ENCODE data around the gene INVS. TPM values are rescaled to one million over a fixed set of nuclear protein-coding genes. Genes with fewer than 3 reads are reported as not detected.

The INVS gene
- total and polyA plus RNA-seq, 2 donors (not counting 1 experiment from before 2014, with no cell fraction given), result 13.9 to 37.0 TPM

DNA sequence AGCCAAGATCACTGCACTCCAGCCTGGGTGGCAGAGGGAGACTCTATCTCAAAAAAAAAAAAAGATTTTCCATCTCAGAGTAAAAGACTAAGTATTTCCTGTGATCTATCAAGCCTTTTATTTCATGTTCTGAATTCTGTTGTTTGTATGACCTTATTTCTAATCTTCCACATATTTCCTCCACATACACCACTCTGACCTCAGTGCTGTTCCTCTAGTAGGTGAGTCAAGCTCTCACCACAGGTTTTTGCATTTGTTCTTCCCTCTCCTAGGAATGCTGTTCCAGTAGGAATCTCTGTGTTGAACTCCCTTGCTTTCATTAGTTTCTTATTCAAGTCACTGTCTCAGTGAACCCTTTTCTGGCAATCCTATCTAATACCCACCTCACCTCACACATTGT is 68.1 kb downstream of the INVS start:
- ChIA-PET CTCF (no interaction called here), POLR2A (no interaction called here)
- no peaks in the 10 kb centered on the region for H3K36me3 ChIP-seq (replicated peaks in 1 of 2; ENCODE audit: control extremely low read depth in 1 of 2, control insufficient read depth in 1 of 2, extremely low read depth in 1 of 2, insufficient read depth in 2 of 2, low read length in 1 of 2)
- no peak for DNase-seq
- Mint-ChIP-seq H3K27me3 (no peaks in the 10 kb centered on the region), H3K9me3 (ENCODE audit: insufficient read depth) (no peaks in the 10 kb centered on the region), H3K4me1 (no peaks in the 10 kb centered on the region), H3K27ac (no peak overlapping the region), H3K4me3 (no peak overlapping the region)
- H2AFZ ChIP-seq (ENCODE audit: insufficient read depth, low read depth, low read length, poor library complexity, severe bottlenecking), result no peak overlapping the region
- H4K20me1 ChIP-seq (ENCODE audit: control insufficient read depth, insufficient read depth, low read length, poor library complexity, severe bottlenecking), result no peaks in the 10 kb centered on the region
- H3K4me1 ChIP-seq (ENCODE audit: control insufficient read depth in 2 of 2, insufficient read depth in 2 of 2, low read length in 2 of 2), result no peaks in the 10 kb centered on the region
- H3K9ac ChIP-seq (ENCODE audit: low read length), result no peak overlapping the region
- intact Hi-C loops (cut with micrococcal nuclease), result no loop called here
- ATAC-seq (ENCODE audit: low read depth), result no peak
- no peak overlapping the region for H3K27ac ChIP-seq (ENCODE audit: low read length in 2 of 2)
- TF ChIP-seq EZH2 (IDR thresholded peaks at IDR 0.05; ENCODE audit: borderline replicate concordance, insufficient read depth, low read depth, low read length, poor library complexity, severe bottlenecking) (no peak), CTCF (IDR thresholded peaks at IDR 0.05) (no peak)
- no peak overlapping the region for H3K4me3 ChIP-seq (ENCODE audit: control extremely low read depth in 1 of 5, extremely low read depth in 1 of 5, insufficient read depth in 1 of 5, low read depth in 2 of 5, low read length in 4 of 5)
- H3K27me3 ChIP-seq (replicated peaks in 1 of 4; ENCODE audit: control extremely low read depth in 1 of 4, control insufficient read depth in 3 of 4, insufficient read depth in 4 of 4, low read length in 3 of 4), result no peaks in the 10 kb centered on the region
- no peaks in the 10 kb centered on the region for H3K79me2 ChIP-seq (ENCODE audit: control insufficient read depth, insufficient read depth, low read length)
- H3K9me3 ChIP-seq (ENCODE audit: control extremely low read depth in 1 of 3, control insufficient read depth in 2 of 3, insufficient read depth in 1 of 3, low read length in 2 of 3), result no peaks in the 10 kb centered on the region
- no peak overlapping the region for H3K4me2 ChIP-seq (replicated peaks; ENCODE audit: low read depth, low read length, poor library complexity, severe bottlenecking)

DNA sequence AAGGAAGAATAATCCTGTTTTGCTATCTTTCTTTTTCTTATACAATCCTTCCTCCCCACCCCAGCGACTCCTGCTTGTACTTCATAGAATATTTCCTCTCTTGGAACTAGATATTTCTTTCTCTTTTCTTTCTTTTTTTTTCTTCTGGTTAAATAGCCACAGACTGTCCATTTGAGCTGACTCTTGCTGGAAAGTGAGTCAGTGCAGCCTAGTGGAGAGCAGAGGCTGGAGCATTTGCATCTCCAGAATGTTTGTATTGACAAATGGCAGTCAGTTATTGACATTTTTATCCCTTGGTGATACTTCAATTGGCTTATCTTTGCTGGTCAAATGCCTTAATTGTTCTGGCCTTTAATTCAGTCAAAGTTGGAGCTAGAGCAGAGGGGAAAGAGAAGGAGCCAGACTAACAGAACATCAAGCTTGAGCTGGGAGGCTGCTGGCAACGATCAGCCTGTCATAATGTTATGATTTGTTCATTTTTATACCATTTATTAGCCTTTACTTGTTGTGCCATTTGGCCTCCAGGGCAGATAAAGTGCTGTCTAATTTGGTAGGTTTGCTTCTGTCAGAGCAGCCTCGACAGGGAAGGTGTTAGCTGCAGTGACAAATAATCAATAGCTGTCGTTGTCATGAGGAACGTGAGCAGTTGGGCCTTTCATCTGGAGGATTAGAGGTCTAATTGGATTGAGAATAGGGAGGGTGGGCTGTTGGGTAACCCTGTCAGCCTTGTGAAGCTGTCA is 69.0 kb downstream of the INVS start:
- no peak for DNase-seq

More for the DNA sequence above, 69.0 kb downstream of the INVS start:
- Mint-ChIP-seq H3K4me3 (no peak overlapping the region), H3K9me3 (ENCODE audit: insufficient read depth) (no peaks in the 10 kb centered on the region), H3K27me3 (no peaks in the 10 kb centered on the region), H3K27ac (no peak overlapping the region), H3K4me1 (no peaks in the 10 kb centered on the region)
- H3K4me2 ChIP-seq (replicated peaks; ENCODE audit: low read depth, low read length, poor library complexity, severe bottlenecking), result no peak overlapping the region
- H4K20me1 ChIP-seq (ENCODE audit: control insufficient read depth, insufficient read depth, low read length, poor library complexity, severe bottlenecking), result no peaks in the 10 kb centered on the region
- H3K4me1 ChIP-seq (ENCODE audit: control insufficient read depth in 2 of 2, insufficient read depth in 2 of 2, low read length in 2 of 2), result no peaks in the 10 kb centered on the region
- no peaks in the 10 kb centered on the region for H3K79me2 ChIP-seq (ENCODE audit: control insufficient read depth, insufficient read depth, low read length)
- POLR2A ChIA-PET, result no interaction called here
- intact Hi-C loops (cut with micrococcal nuclease), result no loop called here
- H3K9me3 ChIP-seq (ENCODE audit: control extremely low read depth in 1 of 3, control insufficient read depth in 2 of 3, insufficient read depth in 1 of 3, low read length in 2 of 3), result no peaks in the 10 kb centered on the region
- H3K27me3 ChIP-seq (replicated peaks in 1 of 4; ENCODE audit: control extremely low read depth in 1 of 4, control insufficient read depth in 3 of 4, insufficient read depth in 4 of 4, low read length in 3 of 4), result no peaks in the 10 kb centered on the region
- no peak overlapping the region for H2AFZ ChIP-seq (ENCODE audit: insufficient read depth, low read depth, low read length, poor library complexity, severe bottlenecking)
- no peak for ATAC-seq (ENCODE audit: low read depth)
- no peak overlapping the region for H3K4me3 ChIP-seq (ENCODE audit: control extremely low read depth in 1 of 5, extremely low read depth in 1 of 5, insufficient read depth in 1 of 5, low read depth in 2 of 5, low read length in 4 of 5)
- no peak for TF ChIP-seq EZH2 (IDR thresholded peaks at IDR 0.05; ENCODE audit: borderline replicate concordance, insufficient read depth, low read depth, low read length, poor library complexity, severe bottlenecking)
- no peak for TF ChIP-seq CTCF (IDR thresholded peaks at IDR 0.05)
- CTCF ChIA-PET, result interaction anchor here (0.7 kb wide), 1 partner anchor 9 kb away, joined by 3 read pairs; no protein-coding TSS in a partner anchor
- H3K36me3 ChIP-seq (replicated peaks in 1 of 2; ENCODE audit: control extremely low read depth in 1 of 2, control insufficient read depth in 1 of 2, extremely low read depth in 1 of 2, insufficient read depth in 2 of 2, low read length in 1 of 2), result no peaks in the 10 kb centered on the region
- WGBS (ENCODE audit: insufficient coverage), result 85% methylated on average over 3 of the region's 5 CpGs
- no peak overlapping the region for H3K9ac ChIP-seq (ENCODE audit: low read length)
- H3K27ac ChIP-seq (ENCODE audit: low read length in 2 of 2), result no peak overlapping the region
